Activated CD8-positive, alpha-beta memory T cell treated with anti-CD3 and anti-CD28 coated beads, Interleukin-2, amount 50 U/mL, for 4 hours (primary cell): ENCODE results near the gene AK9.
A peak's percentile ranks its signal among the peaks of the same experiment; 100 is the strongest.
"Not testable (repeated sequence)": the region's sequence is repeated elsewhere in the genome, so short reads cannot be mapped to it uniquely, and the experiment has no call there.

Experiments
- DNase-seq: peaks from one replicate; pipeline ENCODE4 v3.0.0-alpha.2; 2020

Gene AK9

GRCh38 chr6:109611502-109611901 is 79.5 kb downstream of the AK9 start:
- no peak for DNase-seq

GRCh38 chr6:109610590-109610989 is 80.4 kb downstream of the AK9 start:
- no peak for DNase-seq

GRCh38 chr6:109609737-109610136 is 81.3 kb downstream of the AK9 start:
- DNase-seq, result no peak

GRCh38 chr6:109606359-109606758 is 84.6 kb downstream of the AK9 start:
- DNase-seq, result no peak

- DNase-seq, result no peak
These were observed 95.0 kb downstream of the AK9 start for GRCh38 chr6:109595998-109596397.

GRCh38 chr6:109580519-109580918 is 110.5 kb downstream of the AK9 start:
- no peak for DNase-seq

- no peak for DNase-seq
These were observed 111.6 kb downstream of the AK9 start for GRCh38 chr6:109579361-109579760.

- not testable (repeated sequence) for DNase-seq
These were observed 121.1 kb downstream of the AK9 start for GRCh38 chr6:109569901-109570300.

GRCh38 chr6:109561844-109562243 is 129.2 kb downstream of the AK9 start:
- DNase-seq, result no peak

- DNase-seq, result no peak
These were observed 159.6 kb downstream of the AK9 start for GRCh38 chr6:109531446-109531845.

- DNase-seq, result no peak
These were observed 163.0 kb downstream of the AK9 start for GRCh38 chr6:109527989-109528388.

- DNase-seq, result peak; percentile 41
These were observed 163.9 kb downstream of the AK9 start for GRCh38 chr6:109526905-109527628.

- DNase-seq, result no peak
These were observed 166.9 kb downstream of the AK9 start for GRCh38 chr6:109524129-109524528.

- DNase-seq, result no peak
These were observed 167.5 kb downstream of the AK9 start for GRCh38 chr6:109523478-109523877.

GRCh38 chr6:109521080-109521479 is 169.9 kb downstream of the AK9 start:
- no peak for DNase-seq

- DNase-seq, result not testable (repeated sequence)
These were observed 171.4 kb downstream of the AK9 start for GRCh38 chr6:109519647-109520046.

- no peak for DNase-seq
These were observed 174.1 kb downstream of the AK9 start for GRCh38 chr6:109516929-109517328.

- no peak for DNase-seq
These were observed 175.1 kb downstream of the AK9 start for GRCh38 chr6:109515781-109516409.

- no peak for DNase-seq
These were observed 176.1 kb downstream of the AK9 start for GRCh38 chr6:109514946-109515345.

- no peak for DNase-seq
These were observed 177.4 kb downstream of the AK9 start for GRCh38 chr6:109513571-109514071.

- DNase-seq, result no peak
These were observed 178.7 kb downstream of the AK9 start for GRCh38 chr6:109512271-109512817.

- DNase-seq, result no peak
These were observed 179.2 kb downstream of the AK9 start for GRCh38 chr6:109511832-109512231.

- no peak for DNase-seq
These were observed 180.6 kb downstream of the AK9 start for GRCh38 chr6:109510358-109510757.

- DNase-seq, result no peak
These were observed 182.7 kb downstream of the AK9 start for GRCh38 chr6:109508166-109508860.
